Superior temporal gyrus (tissue), 1 donor: ENCODE data around the gene TIGIT.

Experiments used
- DNase-seq: peaks from one replicate; pipeline ENCODE4 v3.0.0-alpha.2; 2016; ENCODE audit errors: extremely low spot score

The TIGIT gene

GRCh38 chr3:114351123-114351821 is 57.4 kb downstream of the TIGIT start:
- DNase-seq: no peak

GRCh38 chr3:114351822-114352145 is 58.0 kb downstream of the TIGIT start:
- no peak for DNase-seq

DNA sequence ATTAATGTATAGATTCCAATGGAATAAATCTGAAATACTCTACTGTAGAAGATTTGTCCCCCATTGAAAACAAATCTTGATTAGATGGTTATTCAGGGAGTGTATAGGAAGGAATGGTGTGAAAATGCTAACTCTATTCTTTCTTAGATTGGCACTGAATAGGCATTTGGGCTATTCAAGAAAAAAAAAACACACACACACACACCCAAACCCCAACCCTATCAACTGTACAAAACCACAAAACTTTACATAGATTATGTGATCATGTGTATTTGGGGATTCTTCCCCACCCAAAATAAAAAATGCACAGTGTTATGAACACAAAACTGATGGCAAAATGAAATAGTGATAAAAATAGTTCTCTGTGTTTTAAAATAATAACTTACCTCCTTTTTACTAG is 61.8 kb downstream of the TIGIT start:
- no peak for DNase-seq

GRCh38 chr3:114356066-114356465 is 62.2 kb downstream of the TIGIT start:
- no peak for DNase-seq

DNA sequence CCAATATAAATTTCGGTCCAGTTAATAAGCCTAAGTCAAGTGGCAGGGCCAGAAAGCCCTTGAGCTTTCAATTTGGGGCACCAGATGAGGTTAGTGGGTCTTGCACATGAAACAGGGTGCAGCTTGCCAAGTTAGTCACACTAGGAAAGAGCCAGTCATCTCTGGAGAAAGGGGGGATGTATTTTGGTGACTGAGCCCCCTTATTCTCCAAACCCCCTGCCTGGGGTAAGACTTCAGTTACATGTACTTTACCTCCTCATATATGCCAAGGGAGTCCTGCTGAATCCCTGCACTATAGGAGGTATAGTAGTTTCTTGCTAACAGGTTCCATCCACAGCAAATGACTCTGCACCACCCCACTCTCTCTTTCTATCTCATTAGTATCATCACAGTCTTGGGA is 62.7 kb downstream of the TIGIT start:
- no peak for DNase-seq
